22Rv1 (cell line): ENCODE data around the gene NBEA.

Experiments
- ZFX ChIP-seq: fragments of 450-650 bp; IDR thresholded peaks from 2 replicates; pipeline ENCODE4 v1.6.1; 2017; ENCODE audit warnings: antibody characterized with exemption, borderline replicate concordance
- TF ChIP-seq, protein P1 (sequence below): fragments of 450-650 bp; IDR thresholded peaks from 2 replicates; pipeline ENCODE4 v1.5.1; 2017; ENCODE audit warnings: mild to moderate bottlenecking

DNA sequence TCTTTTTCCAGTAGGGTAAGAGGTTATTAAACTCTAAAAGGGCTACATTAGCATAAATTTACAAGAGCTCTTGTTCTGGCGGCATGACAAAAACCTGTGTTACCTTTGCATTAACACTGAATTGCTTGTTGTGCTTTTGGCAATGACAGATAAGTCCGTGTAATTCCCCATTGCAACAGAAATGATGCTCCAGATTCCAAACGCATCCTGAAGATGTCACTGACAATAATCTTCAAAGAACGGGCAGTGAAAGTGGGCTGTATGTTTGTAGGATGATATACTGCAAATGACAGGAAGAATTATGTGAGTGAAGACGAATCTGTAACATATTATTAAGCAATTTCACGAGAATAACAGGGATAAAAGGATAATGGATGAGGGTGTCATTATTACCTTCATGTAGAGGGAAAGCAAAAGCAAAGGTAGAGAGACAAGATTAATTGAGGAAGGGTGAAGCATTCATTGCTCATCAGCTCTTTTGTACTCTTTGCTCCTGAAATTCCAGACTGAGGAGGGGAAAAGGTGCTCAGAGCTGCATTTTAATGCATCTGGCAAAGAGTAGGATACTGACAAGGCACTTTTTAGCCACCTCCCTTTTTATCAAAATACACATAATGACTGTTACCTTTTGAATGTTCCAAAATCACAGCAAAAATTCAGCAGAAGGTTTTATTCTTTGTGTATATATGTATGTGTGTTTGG lies 572.9 kb downstream of the NBEA start:
- TF ChIP-seq, protein P1, sequence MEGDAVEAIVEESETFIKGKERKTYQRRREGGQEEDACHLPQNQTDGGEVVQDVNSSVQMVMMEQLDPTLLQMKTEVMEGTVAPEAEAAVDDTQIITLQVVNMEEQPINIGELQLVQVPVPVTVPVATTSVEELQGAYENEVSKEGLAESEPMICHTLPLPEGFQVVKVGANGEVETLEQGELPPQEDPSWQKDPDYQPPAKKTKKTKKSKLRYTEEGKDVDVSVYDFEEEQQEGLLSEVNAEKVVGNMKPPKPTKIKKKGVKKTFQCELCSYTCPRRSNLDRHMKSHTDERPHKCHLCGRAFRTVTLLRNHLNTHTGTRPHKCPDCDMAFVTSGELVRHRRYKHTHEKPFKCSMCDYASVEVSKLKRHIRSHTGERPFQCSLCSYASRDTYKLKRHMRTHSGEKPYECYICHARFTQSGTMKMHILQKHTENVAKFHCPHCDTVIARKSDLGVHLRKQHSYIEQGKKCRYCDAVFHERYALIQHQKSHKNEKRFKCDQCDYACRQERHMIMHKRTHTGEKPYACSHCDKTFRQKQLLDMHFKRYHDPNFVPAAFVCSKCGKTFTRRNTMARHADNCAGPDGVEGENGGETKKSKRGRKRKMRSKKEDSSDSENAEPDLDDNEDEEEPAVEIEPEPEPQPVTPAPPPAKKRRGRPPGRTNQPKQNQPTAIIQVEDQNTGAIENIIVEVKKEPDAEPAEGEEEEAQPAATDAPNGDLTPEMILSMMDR = no peak
- no peak for TF ChIP-seq ZFX
